Glutamatergic neuron (in vitro differentiated cells): ENCODE results near the gene GRIK3. TPM values are rescaled to one million over a fixed set of nuclear protein-coding genes. Genes with fewer than 3 reads are reported as not detected.

Experiments
- DNase-seq: peaks from one replicate; pipeline ENCODE4 v3.0.0; 2022
- H3K27ac Mint-ChIP-seq: one replicate; pipeline ENCODE4 v1.8.0; 2020; ENCODE audit warnings: mild to moderate bottlenecking, mixed read lengths, inconsistent platforms; ENCODE audit not compliant: unreplicated experiment
- H3K27me3 Mint-ChIP-seq: one replicate; pipeline ENCODE4 v1.8.0; 2020; ENCODE audit warnings: mild to moderate bottlenecking, moderate library complexity, mixed read lengths, inconsistent platforms; ENCODE audit not compliant: unreplicated experiment
- H3K36me3 Mint-ChIP-seq: one replicate; pipeline ENCODE4 v1.8.0; 2020; ENCODE audit warnings: mild to moderate bottlenecking, mixed read lengths, inconsistent platforms; ENCODE audit not compliant: unreplicated experiment
- H3K4me1 Mint-ChIP-seq: one replicate; pipeline ENCODE4 v1.8.0; 2020; ENCODE audit warnings: mild to moderate bottlenecking, low read depth, mixed read lengths, inconsistent platforms; ENCODE audit not compliant: unreplicated experiment
- H3K4me3 Mint-ChIP-seq: one replicate; pipeline ENCODE4 v1.8.0; 2020; ENCODE audit warnings: mild to moderate bottlenecking, mixed read lengths, inconsistent platforms; ENCODE audit not compliant: unreplicated experiment
- H3K9me3 Mint-ChIP-seq: one replicate; pipeline ENCODE4 v1.8.0; 2020; ENCODE audit warnings: mild to moderate bottlenecking, moderate library complexity, mixed read lengths, inconsistent platforms; ENCODE audit not compliant: unreplicated experiment
- CTCF ChIP-seq: fragments of 200-600 bp; sonication (generic); IDR thresholded peaks from one replicate; pipeline ENCODE4 v1.5.0; 2021; ENCODE audit not compliant: partially characterized antibody, unreplicated experiment
- total RNA-seq: library from RNA; stranded (reverse); fragmentation: NEBNext Ultra II Directional; extraction: Animal tissue kit (Norgen Biotek cat#: 25700); gene quantifications from one replicate; pipeline ENCODE4 v1.2.1, GENCODE V29; 2021; ENCODE audit not compliant: unreplicated experiment

GRIK3 gene
- total RNA-seq, 1 donor from 2014 or later = 60.1 TPM

GRCh38 chr1:36984026-36984425, 50.3 kb downstream of the GRIK3 start:
- Mint-ChIP-seq H3K27ac (no peak overlapping the region), H3K9me3 (peaks cover 5% of the 10 kb centered on the region), H3K27me3 (peaks cover 16% of the 10 kb centered on the region), H3K36me3 (peaks cover 4% of the 10 kb centered on the region), H3K4me3 (no peak overlapping the region), H3K4me1 (peaks cover 10% of the 10 kb centered on the region)
- DNase-seq = no peak
- TF ChIP-seq CTCF = no peak

GRCh38 chr1:36982709-36983108, 51.6 kb downstream of the GRIK3 start:
- H3K27me3 Mint-ChIP-seq = peaks cover 16% of the 10 kb centered on the region
- no peak overlapping the region for H3K27ac Mint-ChIP-seq
- H3K36me3 Mint-ChIP-seq = peaks cover 13% of the 10 kb centered on the region
- peaks cover 4% of the 10 kb centered on the region for H3K9me3 Mint-ChIP-seq
- no peak for TF ChIP-seq CTCF
- DNase-seq = no peak
- peak overlapping the region; percentile 43 for H3K4me3 Mint-ChIP-seq
- H3K4me1 Mint-ChIP-seq = peaks cover 12% of the 10 kb centered on the region

GRCh38 chr1:36981771-36982622, 52.3 kb downstream of the GRIK3 start:
- Mint-ChIP-seq H3K36me3 (peaks cover 13% of the 10 kb centered on the region), H3K27me3 (peaks cover 17% of the 10 kb centered on the region), H3K9me3 (peaks cover 4% of the 10 kb centered on the region), H3K4me1 (peaks cover 12% of the 10 kb centered on the region), H3K4me3 (no peak overlapping the region), H3K27ac (no peak overlapping the region)
- DNase-seq = no peak
- no peak for TF ChIP-seq CTCF

- no peak overlapping the region for H3K27ac Mint-ChIP-seq
- peaks cover 10% of the 10 kb centered on the region for H3K36me3 Mint-ChIP-seq
- DNase-seq = no peak
- TF ChIP-seq CTCF = no peak
- peaks cover 14% of the 10 kb centered on the region for H3K27me3 Mint-ChIP-seq
- H3K9me3 Mint-ChIP-seq = peaks cover 4% of the 10 kb centered on the region
- H3K4me1 Mint-ChIP-seq = peaks cover 12% of the 10 kb centered on the region
- H3K4me3 Mint-ChIP-seq = no peak overlapping the region
Observed at GRCh38 chr1:36981126-36981525, 53.2 kb downstream of the GRIK3 start.

GRCh38 chr1:36977731-36978406, 56.4 kb downstream of the GRIK3 start:
- H3K9me3 Mint-ChIP-seq = peaks cover 5% of the 10 kb centered on the region
- peak overlapping the region; percentile 56 for H3K27ac Mint-ChIP-seq
- H3K27me3 Mint-ChIP-seq = peaks cover 2% of the 10 kb centered on the region
- peaks cover 9% of the 10 kb centered on the region for H3K36me3 Mint-ChIP-seq
- no peak for TF ChIP-seq CTCF
- DNase-seq = no peak
- H3K4me3 Mint-ChIP-seq = no peak overlapping the region
- H3K4me1 Mint-ChIP-seq = peaks cover 9% of the 10 kb centered on the region
